RPMI7951 (cell line): ENCODE results near the gene IGSF5. TPM values are rescaled to one million over a fixed set of nuclear protein-coding genes. Genes with fewer than 3 reads are reported as not detected.
A peak's percentile ranks its signal among the peaks of the same experiment; 100 is the strongest.

Experiments
- DNase-seq: peaks from one replicate; pipeline ENCODE4 v3.0.0-alpha.2; 2012; ENCODE audit warnings: low read depth
- total RNA-seq: library from RNA; depleted of rRNA; stranded (reverse); fragments of >200 nt; shearing (Covaris generic); gene quantifications from 2 replicates; pipeline ENCODE4 v1.2.3, GENCODE V29; 2014; rRNA removed

The IGSF5 gene
- total RNA-seq, 1 experiment from 2014 or later, result not detected

DNA sequence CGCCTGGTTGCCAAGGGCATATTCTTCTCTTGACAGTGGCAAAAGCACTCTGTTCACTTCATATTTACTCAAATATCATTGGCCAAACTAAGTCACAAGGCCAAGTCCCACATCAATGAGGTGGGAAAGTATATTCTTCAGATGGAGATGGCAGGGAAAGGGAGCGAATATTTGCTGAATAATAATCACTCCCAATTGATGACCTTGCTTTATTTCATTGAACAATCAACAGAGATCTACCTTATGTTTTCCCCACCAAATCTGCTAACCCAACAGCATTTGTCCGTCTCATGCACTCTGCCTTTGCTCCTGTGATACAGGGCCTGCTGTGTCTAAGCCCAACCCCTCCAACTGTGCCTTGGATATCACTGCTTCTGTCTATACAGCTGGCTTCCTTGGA is 77.1 kb downstream of the IGSF5 start:
- no peak for DNase-seq

DNA sequence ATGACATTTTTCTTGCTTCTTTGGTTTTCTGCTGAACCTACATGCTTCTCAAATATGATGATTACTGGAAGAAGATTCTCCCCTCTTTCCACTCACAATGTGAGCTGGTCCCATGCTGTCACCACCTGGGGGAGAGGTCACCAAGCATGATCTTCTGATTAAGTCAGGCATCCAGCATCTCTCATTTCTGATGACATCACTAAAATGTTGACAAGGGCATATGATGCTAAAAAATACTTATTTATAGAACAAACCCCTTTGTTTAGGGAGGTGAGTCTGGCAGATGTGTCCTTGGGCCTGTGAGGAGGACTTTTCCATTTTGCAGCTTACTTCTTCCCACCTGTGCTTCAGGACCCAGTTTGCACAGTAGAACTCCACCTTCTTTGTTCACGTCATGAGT is 80.3 kb downstream of the IGSF5 start:
- DNase-seq, result no peak

DNA sequence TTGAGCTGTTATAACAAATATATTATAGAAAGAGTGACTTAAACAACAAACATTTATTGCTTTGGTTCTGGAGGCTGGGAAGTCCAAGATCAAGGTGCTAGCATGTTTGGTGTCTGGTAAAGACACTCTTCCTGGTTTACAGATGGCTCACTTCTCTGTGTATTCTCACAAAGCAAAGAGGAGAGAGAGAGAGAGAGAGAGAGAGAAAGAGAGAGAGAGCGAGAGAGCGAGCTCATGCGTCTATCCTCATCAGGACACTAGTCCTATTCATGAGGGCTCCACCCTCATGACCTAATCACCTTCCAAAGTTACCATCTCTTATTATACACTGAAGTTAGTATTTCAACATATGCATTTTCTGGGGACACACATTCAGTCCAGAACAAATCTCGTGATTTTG is 89.6 kb downstream of the IGSF5 start:
- DNase-seq, result no peak

DNA sequence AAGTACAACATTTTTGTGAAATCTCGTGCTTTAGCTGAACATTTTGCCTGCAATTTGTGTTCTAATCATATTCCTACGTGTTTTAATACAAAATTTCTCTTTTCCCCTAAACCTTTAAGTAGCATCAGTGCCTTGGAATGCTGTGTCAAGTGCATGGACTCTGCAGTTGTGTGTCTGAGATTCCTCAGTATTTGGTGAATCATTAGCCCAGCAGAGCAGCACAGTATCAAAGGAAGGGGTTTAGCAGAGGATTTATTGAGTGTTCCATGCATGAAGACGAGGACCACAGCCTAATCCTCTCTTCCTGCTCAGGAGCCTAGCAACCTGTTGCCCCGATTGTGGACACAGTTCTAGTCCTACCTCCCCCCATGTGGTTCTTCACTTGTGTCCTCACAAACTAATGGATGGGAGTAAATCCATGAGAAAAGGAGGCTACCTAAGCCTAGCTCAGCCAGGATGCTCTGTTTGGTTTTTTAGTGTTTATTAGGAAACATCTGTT is 92.9 kb downstream of the IGSF5 start:
- no peak for DNase-seq

DNA sequence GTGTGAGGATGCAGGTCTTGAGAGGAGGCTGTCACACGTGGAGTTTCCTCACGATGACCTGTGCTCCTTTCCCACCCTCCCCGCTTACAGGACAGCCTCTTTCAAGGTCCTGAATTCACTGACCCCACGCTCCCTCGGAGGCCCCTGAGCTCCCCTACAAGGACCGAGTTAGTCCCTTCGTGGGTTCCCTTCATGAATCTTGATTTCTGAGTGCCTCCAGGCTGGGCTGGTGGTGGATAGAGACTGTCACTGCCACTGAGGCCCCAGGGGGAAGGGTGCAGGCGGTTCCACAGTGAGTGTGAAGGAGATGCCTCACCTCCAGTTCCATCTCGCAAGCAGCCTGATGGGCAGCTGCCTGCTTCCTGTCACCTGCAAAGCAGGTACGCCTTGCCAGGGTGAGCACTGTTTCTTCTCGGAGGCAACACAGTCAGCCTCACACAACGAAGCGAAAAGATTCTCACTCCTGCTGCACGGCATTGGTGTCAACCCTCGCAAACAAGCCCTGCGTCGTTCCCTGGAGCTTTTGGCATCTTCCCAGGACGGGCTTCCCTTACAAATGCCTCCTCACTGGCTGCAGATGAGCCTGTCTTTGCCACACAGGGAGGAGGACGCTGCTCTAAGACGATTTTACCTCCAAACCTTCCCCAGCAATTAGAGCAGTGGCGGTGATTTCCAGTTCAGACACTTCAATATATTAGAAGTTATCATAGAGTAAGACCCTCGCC is 95.6 kb downstream of the IGSF5 start:
- peak; percentile 11 for DNase-seq

DNA sequence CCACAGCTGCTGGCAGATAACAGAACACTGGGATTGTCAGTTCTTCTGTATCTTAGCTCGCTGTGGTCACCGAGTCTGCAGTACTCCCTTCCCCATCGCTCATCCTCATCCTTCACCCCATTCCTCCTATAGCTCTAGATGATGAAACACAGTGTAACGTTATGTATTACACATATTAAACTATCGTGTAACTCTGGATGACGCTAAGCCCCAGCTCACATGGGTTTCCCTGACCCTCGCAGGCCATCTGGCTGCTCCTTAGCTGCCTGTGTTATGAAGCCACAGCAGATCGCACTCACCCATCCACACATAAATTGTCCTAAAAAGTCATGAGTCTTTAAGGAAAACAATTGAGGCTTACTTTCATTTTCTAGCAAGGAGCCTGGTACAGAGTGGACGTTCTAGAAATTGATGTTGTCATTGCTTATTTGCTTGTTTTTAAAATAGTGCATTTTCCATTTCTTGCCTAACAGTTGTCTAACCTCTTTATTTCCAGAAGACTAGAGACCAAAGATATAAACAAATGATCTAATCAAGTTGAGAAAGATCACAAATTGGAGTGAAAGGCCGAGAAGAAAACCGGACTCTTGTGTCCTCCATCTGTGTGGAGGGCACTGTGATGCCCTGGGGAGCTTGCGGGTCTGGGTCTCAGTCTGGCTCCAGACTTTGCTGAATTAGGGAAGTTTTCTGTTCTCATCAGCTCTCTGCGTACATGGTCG is 97.9 kb downstream of the IGSF5 start:
- peak; percentile 9 for DNase-seq

DNA sequence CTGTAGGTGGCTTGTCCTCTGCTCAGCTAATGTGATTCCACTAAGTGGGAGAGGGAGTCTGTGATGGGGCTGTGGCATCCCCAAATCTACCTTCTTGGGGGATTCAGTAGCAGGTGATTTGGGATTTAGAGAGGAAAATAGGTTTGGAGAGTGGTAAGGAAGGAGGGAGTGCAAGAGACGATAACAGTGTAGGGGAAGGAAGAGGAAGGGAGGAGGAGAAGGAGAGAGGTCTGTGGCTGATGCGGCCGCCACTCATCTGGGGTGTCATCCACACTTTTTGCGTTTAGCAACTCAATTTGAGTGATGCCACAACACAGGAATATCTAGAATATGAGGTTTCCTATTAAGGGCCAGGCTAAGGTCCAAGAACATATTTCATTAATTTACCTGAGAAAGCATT is 98.5 kb downstream of the IGSF5 start:
- DNase-seq, result no peak

DNA sequence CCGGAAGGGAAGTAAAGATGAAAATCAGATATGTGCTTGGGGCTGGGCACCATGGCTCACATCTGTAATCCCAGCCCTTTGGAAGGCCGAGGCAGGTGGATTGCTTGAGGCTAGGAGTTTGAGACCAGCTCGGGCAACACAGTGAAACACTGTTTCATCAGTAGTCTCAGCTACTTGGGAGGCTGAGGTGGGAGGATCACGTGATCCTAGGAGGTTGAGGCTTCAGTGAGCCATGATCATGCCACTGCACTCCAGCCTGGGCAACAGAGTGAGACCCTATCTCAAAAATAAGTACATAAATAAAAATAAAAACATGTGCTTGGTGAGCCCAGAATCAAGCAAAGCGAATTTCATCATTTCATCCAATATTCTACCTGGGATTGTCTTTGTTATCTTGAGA is 98.9 kb downstream of the IGSF5 start:
- peak; percentile 6 for DNase-seq

DNA sequence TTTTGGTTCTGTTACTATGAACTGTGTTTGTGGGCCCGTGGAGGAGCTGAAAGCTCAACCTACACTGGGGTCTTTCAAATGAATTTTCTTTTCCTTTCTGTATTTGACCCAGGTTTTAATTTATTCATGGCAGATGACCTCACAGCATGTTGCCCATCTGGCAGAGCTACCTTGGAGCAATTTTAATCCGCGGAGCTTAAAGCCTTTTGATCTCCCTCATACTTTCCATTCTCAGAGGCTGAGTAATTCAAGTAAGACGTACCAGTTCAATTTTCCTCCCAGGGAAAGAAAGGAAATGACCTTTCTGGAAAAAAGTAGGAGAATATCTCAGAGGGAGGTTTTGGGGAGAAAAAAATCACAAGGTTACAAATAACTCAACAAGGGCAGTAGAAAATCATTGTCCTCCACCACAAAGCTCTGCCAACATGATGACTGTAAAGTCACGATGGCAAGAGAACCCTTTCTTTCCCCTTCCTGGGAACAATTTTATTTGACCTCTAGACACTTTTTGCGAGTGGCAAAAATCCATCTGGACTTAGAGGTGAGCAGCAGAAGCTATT is 100.7 kb downstream of the IGSF5 start:
- DNase-seq, result peak; percentile 62

DNA sequence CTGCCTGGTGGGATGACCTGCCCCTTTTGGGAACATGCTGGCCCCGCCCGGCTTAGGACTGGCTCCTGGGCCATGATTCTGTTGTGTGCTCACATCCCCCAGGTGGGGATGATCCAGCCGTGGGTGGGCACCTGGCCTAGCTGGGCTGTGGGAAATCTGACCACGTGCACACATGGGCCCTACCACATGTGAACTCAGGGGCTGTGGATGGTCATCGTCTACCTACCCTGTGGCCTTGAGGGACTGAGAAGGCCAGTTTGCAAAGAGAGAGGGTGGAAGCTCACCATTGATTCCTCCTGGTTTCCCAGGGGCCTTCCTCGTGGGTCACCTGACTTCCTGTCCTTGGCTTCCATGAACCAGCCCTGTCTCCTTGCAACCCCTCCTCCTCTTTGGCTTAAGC is 102.9 kb downstream of the IGSF5 start:
- DNase-seq, result no peak

DNA sequence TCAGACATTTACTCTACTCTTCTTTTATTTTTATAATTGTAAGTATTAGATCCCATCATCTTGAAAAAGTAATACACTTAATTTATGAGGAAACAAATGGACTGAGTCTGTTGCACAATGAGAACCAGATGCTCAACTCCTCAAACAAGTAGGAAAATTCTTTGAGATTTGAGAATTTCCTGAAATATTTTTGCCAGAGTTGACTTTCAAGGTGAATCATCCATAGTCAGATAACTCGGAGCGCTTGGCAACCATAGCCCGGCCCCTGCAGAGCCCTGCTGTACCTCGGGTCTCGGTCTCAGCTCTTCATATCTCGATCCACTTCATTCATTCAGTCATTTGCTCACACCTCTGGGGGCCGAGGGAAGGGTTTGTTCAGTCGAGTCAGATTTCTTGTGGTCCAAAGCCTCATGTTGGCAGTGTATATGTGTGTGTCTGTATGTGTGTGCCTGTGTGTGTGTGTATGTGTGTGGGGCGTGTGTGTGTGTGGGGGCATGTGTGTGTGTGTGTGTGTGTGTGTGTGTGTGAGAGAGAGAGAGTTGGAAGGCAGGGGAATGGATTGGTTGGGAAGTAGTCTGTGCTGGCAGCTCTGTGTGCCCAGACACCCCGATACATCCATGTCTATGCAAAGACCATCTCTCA is 104.2 kb downstream of the IGSF5 start:
- DNase-seq, result peak; percentile 33

DNA sequence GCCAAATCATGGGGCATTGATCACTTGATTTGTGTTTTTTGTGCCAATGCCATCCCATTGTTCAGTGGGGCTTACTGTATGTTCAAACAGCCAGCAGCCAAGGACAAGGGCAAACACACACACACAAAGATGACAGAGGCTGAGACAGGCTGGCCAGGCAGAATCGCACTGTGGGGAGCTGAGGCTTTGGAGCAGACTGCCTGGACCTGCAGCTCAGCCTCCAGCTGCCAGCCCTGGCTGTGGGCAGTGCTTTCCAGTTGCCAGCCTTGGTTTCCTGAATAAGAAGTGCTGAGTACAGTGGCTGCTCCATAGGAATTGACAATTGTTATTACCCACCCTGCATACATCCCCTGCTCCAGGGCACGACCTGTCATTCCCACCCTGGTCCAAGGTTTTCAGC is 105.3 kb downstream of the IGSF5 start:
- no peak for DNase-seq

DNA sequence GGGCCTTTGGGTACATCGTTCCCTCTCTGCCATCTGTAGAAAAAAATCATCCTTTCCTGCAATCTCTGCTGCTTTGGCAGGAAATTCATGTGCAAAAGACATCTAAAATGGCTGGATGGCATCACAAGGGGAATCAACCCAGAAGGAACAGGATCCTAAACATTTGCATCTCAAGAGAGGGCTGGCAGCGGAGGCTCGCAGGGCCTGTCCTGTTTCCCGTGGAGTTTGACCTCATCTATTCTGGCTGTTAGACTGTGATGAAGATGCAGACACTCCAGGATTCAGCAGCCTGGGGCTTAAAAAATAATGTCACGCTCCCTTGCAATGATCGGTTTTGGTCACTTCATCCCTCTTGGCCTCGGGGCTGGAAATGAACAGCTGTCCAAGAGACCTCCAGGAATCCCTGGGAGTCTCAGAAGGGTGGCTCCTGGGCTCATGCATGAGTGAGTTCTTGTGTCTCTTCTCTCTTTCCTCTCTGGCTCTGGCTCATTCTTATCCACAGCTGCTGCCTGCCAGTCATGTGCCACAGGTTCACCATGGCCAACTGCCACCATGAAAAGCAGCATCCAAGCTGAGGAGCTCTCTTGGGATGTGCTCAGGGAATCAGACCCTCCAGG is 106.1 kb downstream of the IGSF5 start:
- DNase-seq, result peak; percentile 17

Other genes starting within 250 kb of the IGSF5 start
- gene B3GALT5, start 132.2 kb upstream of the IGSF5 start, total RNA-seq, result 0.39 and 0.72 TPM in 2 replicates
- gene PCP4, start 122.3 kb downstream of the IGSF5 start, total RNA-seq, result not detected in 2 replicates